ENCODE data around the gene PCK2. TPM values are rescaled to one million over a fixed set of nuclear protein-coding genes. Genes with fewer than 3 reads are reported as not detected.

PCK2 gene
- total and polyA plus RNA-seq, 2 of the 13 experiments (the other 11 are each of a cell fraction or from before 2014, with no cell fraction given) = 129 to 272 TPM

DNA sequence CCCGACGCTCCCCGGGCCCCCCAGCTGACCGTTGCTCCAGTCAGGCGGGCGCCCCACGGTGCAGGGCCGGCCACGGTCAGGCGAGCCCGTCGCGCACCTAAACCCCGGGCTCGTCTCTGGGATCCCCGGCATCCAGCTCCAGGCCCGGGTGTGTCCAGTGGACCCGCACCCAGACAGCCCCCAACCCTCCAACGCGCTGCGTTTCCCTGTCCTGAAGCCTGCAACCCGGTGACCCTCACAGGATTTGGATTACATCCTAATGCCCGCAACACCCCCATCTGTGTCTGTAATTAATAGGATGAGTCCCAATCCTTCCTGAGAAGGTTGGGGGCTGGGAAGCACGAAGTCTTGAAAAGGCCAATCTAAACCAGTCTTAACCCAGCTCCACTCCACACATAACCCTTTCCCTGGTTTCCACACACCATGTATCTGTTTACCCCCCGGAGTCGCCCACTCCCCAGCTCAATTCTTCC is 12.3 kb upstream of the PCK2 start (continued):
- no peak for TF ChIP-seq AKNA (CRISPR knock-in tag; IDR thresholded peaks at IDR 0.05; ENCODE audit: borderline replicate concordance)
- TF ChIP-seq HNRNPK (IDR thresholded peaks at IDR 0.05; ENCODE audit: low read depth, low read length, poor library complexity, severe bottlenecking) = no peak
- TF ChIP-seq, protein P1, sequence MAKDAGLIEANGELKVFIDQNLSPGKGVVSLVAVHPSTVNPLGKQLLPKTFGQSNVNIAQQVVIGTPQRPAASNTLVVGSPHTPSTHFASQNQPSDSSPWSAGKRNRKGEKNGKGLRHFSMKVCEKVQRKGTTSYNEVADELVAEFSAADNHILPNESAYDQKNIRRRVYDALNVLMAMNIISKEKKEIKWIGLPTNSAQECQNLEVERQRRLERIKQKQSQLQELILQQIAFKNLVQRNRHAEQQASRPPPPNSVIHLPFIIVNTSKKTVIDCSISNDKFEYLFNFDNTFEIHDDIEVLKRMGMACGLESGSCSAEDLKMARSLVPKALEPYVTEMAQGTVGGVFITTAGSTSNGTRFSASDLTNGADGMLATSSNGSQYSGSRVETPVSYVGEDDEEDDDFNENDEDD (CRISPR knock-in tag; IDR thresholded peaks at IDR 0.05; ENCODE audit: borderline replicate concordance) = peak; percentile 16; the same call in 1 of the 2 replicates
- 0 out of 2 replicates have a peak, but pooled peaks have one; percentile 9 for TF ChIP-seq MXD4 (CRISPR knock-in tag; IDR thresholded peaks at IDR 0.05)
- no peak for TF ChIP-seq ZNF784 (CRISPR knock-in tag; IDR thresholded peaks at IDR 0.05; ENCODE audit: borderline replicate concordance)
- TF ChIP-seq AHR (CRISPR knock-in tag; IDR thresholded peaks at IDR 0.05) = 0 out of 2 replicates have a peak, but pooled peaks have one; percentile 11
- TF ChIP-seq BCL6 (CRISPR knock-in tag; IDR thresholded peaks at IDR 0.05) = peak; percentile 77
- no peak for TF ChIP-seq ZNF598 (CRISPR knock-in tag; IDR thresholded peaks at IDR 0.05; ENCODE audit: borderline replicate concordance)
- no peak for TF ChIP-seq ZNF678 (CRISPR knock-in tag; IDR thresholded peaks at IDR 0.05)
- TF ChIP-seq, protein P2, sequence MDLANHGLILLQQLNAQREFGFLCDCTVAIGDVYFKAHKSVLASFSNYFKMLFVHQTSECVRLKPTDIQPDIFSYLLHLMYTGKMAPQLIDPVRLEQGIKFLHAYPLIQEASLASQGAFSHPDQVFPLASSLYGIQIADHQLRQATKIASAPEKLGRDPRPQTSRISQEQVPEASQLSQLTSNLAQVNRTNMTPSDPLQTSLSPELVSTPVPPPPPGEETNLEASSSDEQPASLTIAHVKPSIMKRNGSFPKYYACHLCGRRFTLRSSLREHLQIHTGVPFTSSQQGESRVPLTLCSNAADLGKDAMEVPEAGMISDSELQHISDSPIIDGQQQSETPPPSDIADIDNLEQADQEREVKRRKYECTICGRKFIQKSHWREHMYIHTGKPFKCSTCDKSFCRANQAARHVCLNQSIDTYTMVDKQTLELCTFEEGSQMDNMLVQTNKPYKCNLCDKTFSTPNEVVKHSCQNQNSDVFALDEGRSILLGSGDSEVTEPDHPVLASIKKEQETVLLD (CRISPR knock-in tag; IDR thresholded peaks at IDR 0.05; ENCODE audit: low read depth) = 0 out of 2 replicates have a peak, but pooled peaks have one; percentile 31
- TF ChIP-seq CEBPG (CRISPR knock-in tag; IDR thresholded peaks at IDR 0.05) = no peak
- 0 out of 2 replicates have a peak, but pooled peaks have one; percentile 5 for TF ChIP-seq SIN3A (IDR thresholded peaks at IDR 0.05; ENCODE audit: borderline replicate concordance, low read depth, low read length)
- TF ChIP-seq NCOA5 (CRISPR knock-in tag; IDR thresholded peaks at IDR 0.05) = peak; percentile 66; the same call in 1 of the 2 replicates
- TF ChIP-seq, protein P3, sequence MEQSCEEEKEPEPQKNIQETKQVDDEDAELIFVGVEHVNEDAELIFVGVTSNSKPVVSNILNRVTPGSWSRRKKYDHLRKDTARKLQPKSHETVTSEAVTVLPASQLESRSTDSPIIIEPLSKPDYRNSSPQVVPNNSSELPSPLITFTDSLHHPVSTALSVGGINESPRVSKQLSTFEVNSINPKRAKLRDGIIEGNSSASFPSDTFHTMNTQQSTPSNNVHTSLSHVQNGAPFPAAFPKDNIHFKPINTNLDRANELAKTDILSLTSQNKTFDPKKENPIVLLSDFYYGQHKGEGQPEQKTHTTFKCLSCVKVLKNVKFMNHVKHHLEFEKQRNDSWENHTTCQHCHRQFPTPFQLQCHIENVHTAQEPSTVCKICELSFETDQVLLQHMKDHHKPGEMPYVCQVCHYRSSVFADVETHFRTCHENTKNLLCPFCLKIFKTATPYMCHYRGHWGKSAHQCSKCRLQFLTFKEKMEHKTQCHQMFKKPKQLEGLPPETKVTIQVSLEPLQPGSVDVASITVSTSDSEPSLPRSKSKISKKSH (CRISPR knock-in tag; IDR thresholded peaks at IDR 0.05; ENCODE audit: borderline replicate concordance) = no peak
- no peak for TF ChIP-seq TIGD3 (CRISPR knock-in tag; IDR thresholded peaks at IDR 0.05; ENCODE audit: borderline replicate concordance)
- TF ChIP-seq BHLHE40 (IDR thresholded peaks at IDR 0.05; ENCODE audit: low read length) = no peak
- TF ChIP-seq ZNF549 (CRISPR knock-in tag; IDR thresholded peaks at IDR 0.05) = peak; percentile 77
- no peak for TF ChIP-seq FOXC1 (CRISPR knock-in tag; IDR thresholded peaks at IDR 0.05; ENCODE audit: borderline replicate concordance)
- TF ChIP-seq HMG20A (CRISPR knock-in tag; IDR thresholded peaks at IDR 0.05; ENCODE audit: borderline replicate concordance) = no peak
